ENCODE measurements around the gene SLC66A2.

The SLC66A2 gene

DNA sequence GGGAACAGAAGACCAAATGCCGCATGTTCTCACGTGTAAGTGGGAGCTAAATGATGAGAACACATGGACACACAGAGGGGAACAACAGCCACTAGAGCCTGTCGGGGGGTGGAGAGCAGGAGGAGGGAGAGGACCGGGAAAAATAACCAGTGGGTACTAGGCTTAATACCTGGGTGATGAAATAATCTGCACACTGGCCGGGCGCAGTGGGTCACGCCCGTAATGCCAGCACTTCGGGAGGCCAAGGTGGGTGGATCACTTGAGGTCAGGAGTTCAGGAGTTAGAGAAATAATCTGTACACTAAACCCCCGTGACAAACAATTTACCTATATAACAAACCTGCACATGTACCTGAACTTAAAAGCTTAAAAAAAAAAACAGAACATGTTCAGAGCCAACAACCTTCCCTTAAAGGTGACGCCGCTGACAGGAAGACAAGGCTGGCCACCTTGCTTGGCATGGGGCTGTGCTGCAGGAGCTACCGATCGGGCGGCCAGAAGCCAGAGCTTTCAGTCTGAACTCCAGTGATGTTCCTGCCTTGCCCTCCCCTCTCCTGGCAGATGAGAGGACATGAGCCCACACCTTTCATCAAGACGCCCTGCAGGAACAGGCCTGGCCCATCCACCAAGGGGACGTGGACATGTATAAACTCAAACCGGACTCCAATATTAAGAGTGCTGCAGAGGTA lies 11.2 kb downstream of the SLC66A2 start:
- no peak overlapping the region for H3K4me3 ChIP-seq (ENCODE audit: low read depth, low read length)
- TF ChIP-seq, protein P1, sequence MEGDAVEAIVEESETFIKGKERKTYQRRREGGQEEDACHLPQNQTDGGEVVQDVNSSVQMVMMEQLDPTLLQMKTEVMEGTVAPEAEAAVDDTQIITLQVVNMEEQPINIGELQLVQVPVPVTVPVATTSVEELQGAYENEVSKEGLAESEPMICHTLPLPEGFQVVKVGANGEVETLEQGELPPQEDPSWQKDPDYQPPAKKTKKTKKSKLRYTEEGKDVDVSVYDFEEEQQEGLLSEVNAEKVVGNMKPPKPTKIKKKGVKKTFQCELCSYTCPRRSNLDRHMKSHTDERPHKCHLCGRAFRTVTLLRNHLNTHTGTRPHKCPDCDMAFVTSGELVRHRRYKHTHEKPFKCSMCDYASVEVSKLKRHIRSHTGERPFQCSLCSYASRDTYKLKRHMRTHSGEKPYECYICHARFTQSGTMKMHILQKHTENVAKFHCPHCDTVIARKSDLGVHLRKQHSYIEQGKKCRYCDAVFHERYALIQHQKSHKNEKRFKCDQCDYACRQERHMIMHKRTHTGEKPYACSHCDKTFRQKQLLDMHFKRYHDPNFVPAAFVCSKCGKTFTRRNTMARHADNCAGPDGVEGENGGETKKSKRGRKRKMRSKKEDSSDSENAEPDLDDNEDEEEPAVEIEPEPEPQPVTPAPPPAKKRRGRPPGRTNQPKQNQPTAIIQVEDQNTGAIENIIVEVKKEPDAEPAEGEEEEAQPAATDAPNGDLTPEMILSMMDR (IDR thresholded peaks at IDR 0.05; ENCODE audit: low read depth, low read length): no peak

DNA sequence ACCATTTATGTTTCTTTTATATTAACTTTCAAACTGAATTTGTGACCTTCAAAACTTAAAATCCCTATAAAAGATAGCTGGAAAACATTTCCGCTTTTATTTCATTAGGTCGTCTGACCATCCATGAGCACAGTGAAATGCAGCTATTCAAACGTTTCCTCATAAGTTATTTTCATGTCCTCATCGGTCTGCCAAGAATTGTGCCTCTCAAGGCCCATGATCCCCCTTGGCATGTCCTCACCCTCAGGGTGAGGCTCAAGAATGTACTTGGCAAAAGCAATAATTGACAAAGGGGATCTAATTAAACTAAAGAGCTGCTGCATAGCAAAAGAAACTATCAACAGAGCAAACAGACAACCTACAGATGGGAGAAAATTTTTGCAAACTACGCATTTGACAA lies 12.4 kb downstream of the SLC66A2 start:
- no peak overlapping the region for H3K4me3 ChIP-seq (ENCODE audit: low read depth, low read length)
- TF ChIP-seq, protein P1 (IDR thresholded peaks at IDR 0.05; ENCODE audit: low read depth, low read length): no peak

DNA sequence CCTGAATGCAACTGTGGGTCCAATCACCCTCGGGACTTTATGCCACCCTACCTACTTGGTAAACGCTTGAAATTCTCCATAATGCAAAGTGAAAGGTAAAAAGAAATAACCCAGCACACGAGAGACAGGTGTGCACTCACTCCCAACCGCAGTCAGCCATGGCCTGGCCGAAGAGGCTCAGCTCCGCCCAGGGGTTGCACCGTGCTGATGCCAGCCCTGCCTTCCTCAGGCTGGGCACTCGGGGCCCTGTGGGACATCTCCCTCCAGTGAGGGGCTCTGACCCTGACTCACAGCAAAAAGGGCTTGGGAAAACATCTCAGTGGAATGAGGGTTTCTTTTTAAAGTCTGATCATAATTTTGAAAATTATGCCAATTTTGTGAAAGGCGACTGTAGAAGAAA lies 13.3 kb downstream of the SLC66A2 start:
- TF ChIP-seq, protein P1 (IDR thresholded peaks at IDR 0.05; ENCODE audit: low read depth, low read length): no peak
- no peak overlapping the region for H3K4me3 ChIP-seq (ENCODE audit: low read depth, low read length)

DNA sequence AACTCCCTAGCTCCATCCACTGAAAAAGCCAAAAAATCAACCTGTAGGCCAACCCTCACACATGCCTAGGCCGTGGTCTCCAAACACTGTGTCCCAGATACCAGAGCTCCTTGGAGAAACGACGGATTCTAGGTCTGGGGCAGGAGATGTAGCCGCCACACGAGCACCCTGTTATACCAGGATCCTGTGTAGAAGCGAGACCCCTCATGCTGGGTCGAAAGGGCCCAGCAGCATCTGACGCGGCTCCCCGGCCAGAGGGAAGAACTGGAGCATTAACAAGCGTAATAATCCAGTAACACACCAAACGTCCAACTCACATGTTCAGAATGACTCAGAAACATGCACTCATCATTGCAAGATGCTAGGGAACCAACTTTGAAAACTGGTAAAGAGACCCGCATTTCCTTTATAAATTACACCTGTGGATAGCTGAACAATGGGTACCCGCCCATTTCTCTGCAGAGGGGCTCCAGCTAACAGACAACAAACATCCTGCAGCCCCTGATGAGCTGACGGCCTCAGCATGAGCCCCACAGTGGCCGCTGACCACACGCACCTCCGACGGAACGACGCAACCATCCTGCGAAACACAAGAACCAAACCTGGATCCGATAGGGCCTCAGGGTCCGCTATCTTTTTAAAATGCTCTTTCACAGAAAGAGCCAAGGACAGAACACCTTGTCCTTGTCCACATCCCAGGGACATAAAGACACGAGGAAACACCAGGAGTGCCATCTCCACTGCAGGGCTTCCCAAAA lies 14.2 kb downstream of the SLC66A2 start:
- TF ChIP-seq, protein P1 (IDR thresholded peaks at IDR 0.05; ENCODE audit: low read depth, low read length): no peak
- H3K4me3 ChIP-seq (ENCODE audit: low read depth, low read length): no peak overlapping the region

DNA sequence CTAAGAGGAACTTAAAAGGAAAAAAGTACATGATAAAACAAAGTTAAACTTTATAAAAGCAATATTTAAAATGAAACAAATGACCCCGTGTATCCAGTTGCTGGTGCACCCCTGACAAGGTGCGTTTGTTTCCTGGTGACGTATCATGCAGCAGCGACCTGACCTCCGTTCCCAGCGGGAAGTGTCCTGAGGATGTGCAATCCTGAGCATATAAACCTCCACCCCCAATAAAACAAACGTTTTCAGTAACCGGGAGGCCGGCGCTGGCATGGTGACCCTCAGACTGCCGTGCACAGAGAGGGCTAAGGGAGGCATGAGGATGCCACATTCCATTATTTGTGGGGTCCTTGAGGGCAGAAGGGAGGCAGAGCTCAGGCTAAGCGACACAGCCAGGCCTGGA lies 14.8 kb downstream of the SLC66A2 start:
- TF ChIP-seq, protein P1 (IDR thresholded peaks at IDR 0.05; ENCODE audit: low read depth, low read length): no peak
- H3K4me3 ChIP-seq (ENCODE audit: low read depth, low read length): no peak overlapping the region

DNA sequence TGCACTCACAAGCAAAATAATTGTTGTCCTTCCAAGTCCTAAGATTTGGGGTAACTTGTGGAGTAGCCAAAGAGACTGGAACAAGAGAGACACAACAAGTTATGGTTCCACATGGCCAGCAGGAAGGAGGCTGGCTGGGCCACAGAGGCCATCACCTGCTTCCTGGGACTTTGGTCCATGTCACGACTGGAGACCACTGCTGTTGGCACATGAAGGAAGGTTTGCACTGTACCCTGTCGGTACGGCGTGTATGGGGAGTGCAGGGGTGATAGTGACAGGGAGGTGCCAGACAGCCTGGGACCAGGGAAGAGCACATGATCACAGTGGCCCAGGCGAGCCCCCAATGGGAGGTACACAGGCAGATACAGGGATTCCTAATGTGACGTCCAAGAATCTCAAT lies 15.5 kb downstream of the SLC66A2 start:
- TF ChIP-seq, protein P1 (IDR thresholded peaks at IDR 0.05; ENCODE audit: low read depth, low read length): no peak
- H3K4me3 ChIP-seq (ENCODE audit: low read depth, low read length): no peak overlapping the region

DNA sequence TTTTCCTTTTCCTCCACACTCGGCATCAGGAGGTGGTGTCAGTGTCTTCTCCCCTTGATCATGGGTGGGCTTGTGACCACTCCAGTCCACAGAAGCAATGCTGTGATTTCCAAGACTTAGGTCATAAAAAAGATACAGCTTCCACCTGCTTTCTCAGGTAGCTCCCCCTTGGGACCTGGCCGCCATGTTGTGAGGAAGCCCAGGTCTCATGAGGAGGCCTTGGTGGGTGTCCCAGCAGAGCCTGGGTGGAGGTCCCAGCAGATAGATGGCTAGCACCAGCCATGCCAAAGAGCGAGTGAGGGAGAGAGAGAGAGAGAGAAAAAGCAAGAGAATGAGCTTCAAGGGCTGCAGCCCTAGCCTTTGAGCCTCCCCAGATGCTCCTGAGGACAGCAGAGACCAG lies 16.0 kb downstream of the SLC66A2 start:
- H3K4me3 ChIP-seq (ENCODE audit: low read depth, low read length): no peak overlapping the region
- TF ChIP-seq, protein P1 (IDR thresholded peaks at IDR 0.05; ENCODE audit: low read depth, low read length): no peak
